ENCODE data around the gene RBM44.

GRCh38 chr2:237765875-237766274 lies 32.7 kb upstream of the RBM44 start:
- no peak for TF ChIP-seq CTCF (conservative IDR thresholded peaks at IDR 0.05; ENCODE audit: low read depth, low read length)
- TF ChIP-seq EZH2 (IDR thresholded peaks at IDR 0.05; ENCODE audit: low read length, unreplicated experiment) = no peak
